T-cell (primary cell): Measurements from ENCODE around the gene MSI1. TPM values are rescaled to one million over a fixed set of nuclear protein-coding genes. Genes with fewer than 3 reads are reported as not detected.
"Not testable (repeated sequence)": the region's sequence is repeated elsewhere in the genome, so short reads cannot be mapped to it uniquely, and the experiment has no call there.

ENCODE experiments used
- ATAC-seq, 4 experiments: fragments of 200-7000 bp in 3 of 4; fragments of 150-1000 bp in 1 of 4; cut with Tn5 transposase; replicated peaks in 1 of 4; 1 replicate in 3 of 4; 2 replicates in 1 of 4; pipeline ENCODE4 v1.10.0; 2021; ENCODE audit warnings: moderate library complexity in 3 of 4, mild to moderate bottlenecking in 2 of 4, moderate number of reproducible peaks in 1 of 4
- CTCF ChIA-PET, 2 donors: fragments of 300-600 bp; sonication (Branson Sonifier 250); formaldehyde crosslinking; loops; one replicate each; lab custom pipeline; 2022; ENCODE audit warnings: antibody characterized with exemption in 2 of 2; lab: Charles Lee
- POLR2A ChIA-PET, 2 donors: fragments of 300-600 bp; sonication (Branson Sonifier 250); formaldehyde crosslinking; loops; one replicate each; lab custom pipeline; 2022; ENCODE audit warnings: antibody characterized with exemption in 2 of 2; lab: Charles Lee
- DNase-seq, 35 experiments: peaks; one replicate each; pipeline versions ENCODE4 v3.0.0 to v3.0.0-alpha.2; 2013 to 2023
- H3K27ac ChIP-seq: one replicate; pipeline ENCODE4 v1.5.1; 2013; ENCODE audit warnings: low read length
- H3K27me3 ChIP-seq, 2 experiments: replicated peaks in 1 of 2; 1 replicate in 1 of 2; 2 replicates in 1 of 2; pipeline versions ENCODE4 v1.6.1 to v1.7.0; 2013; ENCODE audit warnings: low read length in 1 of 2, mixed read lengths in 1 of 2; ENCODE audit not compliant: control insufficient read depth in 2 of 2, insufficient read depth in 2 of 2; ENCODE audit errors: extremely low read depth in 1 of 2
- H3K36me3 ChIP-seq, 2 donors: 1 replicate in 1 of 2; 2 replicates in 1 of 2; pipeline versions ENCODE4 v1.6.1 to v1.7.0; 2013; ENCODE audit warnings: low read length in 1 of 2; ENCODE audit not compliant: control insufficient read depth in 2 of 2, insufficient read depth in 1 of 2; ENCODE audit errors: extremely low read depth in 1 of 2
- H3K4me1 ChIP-seq, 2 experiments: 1 replicate in 1 of 2; 2 replicates in 1 of 2; pipeline versions ENCODE4 v1.6.1 to v1.7.0; 2013; ENCODE audit warnings: low read length in 2 of 2, mixed read lengths in 1 of 2; ENCODE audit not compliant: insufficient read depth in 2 of 2, control insufficient read depth in 1 of 2; ENCODE audit errors: extremely low read depth in 1 of 2
- H3K4me3 ChIP-seq, 2 donors: 1 replicate in 1 of 2; 2 replicates in 1 of 2; pipeline versions ENCODE4 v1.5.1 to v1.7.0; 2013; ENCODE audit warnings: mild to moderate bottlenecking in 2 of 2, low read length in 1 of 2, moderate library complexity in 1 of 2; ENCODE audit not compliant: control insufficient read depth in 1 of 2; ENCODE audit errors: extremely low read depth in 1 of 2
- H3K9me3 ChIP-seq: 2 replicates; pipeline ENCODE4 v1.7.0; 2013
- H3K27ac Mint-ChIP-seq, 2 donors: one replicate each; pipeline ENCODE4 v1.8.0; 2020 to 2021; ENCODE audit warnings: mild to moderate bottlenecking in 2 of 2, mixed read lengths in 2 of 2
- H3K27me3 Mint-ChIP-seq, 2 donors: one replicate each; pipeline ENCODE4 v1.8.0; 2021 to 2022; ENCODE audit warnings: mixed read lengths in 2 of 2
- H3K36me3 Mint-ChIP-seq: one replicate; pipeline ENCODE4 v1.8.0; 2021; ENCODE audit warnings: mixed read lengths
- H3K4me1 Mint-ChIP-seq, 3 donors: one replicate each; pipeline ENCODE4 v1.8.0; 2020 to 2022; ENCODE audit warnings: mixed read lengths in 3 of 3, mild to moderate bottlenecking in 1 of 3
- H3K4me3 Mint-ChIP-seq, 3 donors: one replicate each; pipeline ENCODE4 v1.8.0; 2020 to 2022; ENCODE audit warnings: mild to moderate bottlenecking in 3 of 3, mixed read lengths in 3 of 3, moderate library complexity in 3 of 3
- H3K9me3 Mint-ChIP-seq, 3 donors: one replicate each; pipeline ENCODE4 v1.8.0; 2020 to 2022; ENCODE audit warnings: mixed read lengths in 3 of 3
- WGBS: methylation state at CpG from one replicate; pipeline ENCODE4 v1.1.5; 2013; ENCODE audit warnings: missing lambda C conversion rate; ENCODE audit not compliant: insufficient coverage; 5-methylcytosine and 5-hydroxymethylcytosine counted together
- total RNA-seq, 35 experiments: library from RNA in 6 of 35; stranded (reverse) in 6 of 35; fragments of 120-200 nt in 1 of 35; gene quantifications; one replicate each; pipeline versions ENCODE4 v1.2.1 to v1.2.4 and lab custom pipeline; 2013 to 2026

MSI1 gene
- total RNA-seq, 5 donors from 2014 or later (not counting 1 experiment from before 2014, with no cell fraction given), result 0.15 TPM; not detected in 4

GRCh38 chr12:120337730-120338129 lies 31.2 kb downstream of the MSI1 start:
- Histone ChIP-seq H3K4me3 (no peak overlapping the region), H3K27ac (no peak overlapping the region), H3K27me3 (peaks cover 0 to 21% of the 10 kb centered on the region in 2 experiments), H3K9me3 (no peaks in the 10 kb centered on the region), H3K4me1 (no peaks in the 10 kb centered on the region), H3K36me3 (no peaks in the 10 kb centered on the region)
- DNase-seq, result no peak
- H3K4me1 Mint-ChIP-seq, result no peaks in the 10 kb centered on the region
- ChIA-PET POLR2A (no interaction called here), CTCF (interaction anchor here (0.5 to 0.6 kb wide), 2 partner anchors 11 to 1741 kb away, joined by 3 read pairs; partner anchors contain the start of gene MLXIP (in 1 of the 2))
- peaks cover 7% of the 10 kb centered on the region for H3K36me3 Mint-ChIP-seq
- H3K9me3 Mint-ChIP-seq, result peaks cover 11 to 18% (median 13%) of the 10 kb centered on the region in 3 donors
- ATAC-seq, result no peak
- no peak overlapping the region for H3K27ac Mint-ChIP-seq
- H3K27me3 Mint-ChIP-seq, result peaks cover 4 to 8% of the 10 kb centered on the region in 2 donors
- H3K4me3 Mint-ChIP-seq, result no peak overlapping the region
- WGBS, result 90% methylated on average over 1 of the region's 2 CpGs

GRCh38 chr12:120336392-120336791 lies 32.6 kb downstream of the MSI1 start:
- ATAC-seq, DNase-seq, H3K36me3 Mint-ChIP-seq, H3K4me3 Mint-ChIP-seq, POLR2A ChIA-PET, H3K4me1 Mint-ChIP-seq, CTCF ChIA-PET, H3K27ac ChIP-seq, H3K27ac Mint-ChIP-seq, H3K9me3 ChIP-seq, H3K4me1 ChIP-seq, H3K4me3 ChIP-seq, H3K36me3 ChIP-seq: not testable (repeated sequence)
- no CpG with 5 or more reads among the region's 2 CpGs for WGBS
- H3K27me3 Mint-ChIP-seq, result peaks cover 8 to 12% of the 10 kb centered on the region in 2 donors
- peaks cover 11 to 18% (median 13%) of the 10 kb centered on the region in 3 donors for H3K9me3 Mint-ChIP-seq
- peaks cover 0 to 18% of the 10 kb centered on the region in 2 experiments for H3K27me3 ChIP-seq

- H3K4me3 ChIP-seq, H3K4me1 ChIP-seq, H3K36me3 Mint-ChIP-seq, H3K4me1 Mint-ChIP-seq, H3K9me3 ChIP-seq, H3K27ac ChIP-seq, POLR2A ChIA-PET, H3K36me3 ChIP-seq, H3K27ac Mint-ChIP-seq, CTCF ChIA-PET, ATAC-seq, H3K4me3 Mint-ChIP-seq: not testable (repeated sequence)
- Mint-ChIP-seq H3K27me3 (peaks cover 10 to 11% of the 10 kb centered on the region in 2 donors), H3K9me3 (peaks cover 11 to 18% (median 13%) of the 10 kb centered on the region in 3 donors)
- WGBS, result 22% methylated on average over 3 of the region's 12 CpGs
- H3K27me3 ChIP-seq, result peaks cover 0 to 22% of the 10 kb centered on the region in 2 experiments
- peak in 5 of 35 experiments; percentile 9 to 16 (median 13) for DNase-seq
Measured at GRCh38 chr12:120335447-120335846, 33.5 kb downstream of the MSI1 start.

- peaks cover 2% of the 10 kb centered on the region for H3K36me3 Mint-ChIP-seq
- H3K4me3 ChIP-seq, result no peak overlapping the region
- ATAC-seq (no peak), DNase-seq (no peak)
- peaks cover 4 to 7% (median 5%) of the 10 kb centered on the region in 3 donors for H3K9me3 Mint-ChIP-seq
- no peak overlapping the region for H3K27ac Mint-ChIP-seq
- no peaks in the 10 kb centered on the region for H3K4me1 ChIP-seq
- ChIA-PET POLR2A (no interaction called here), CTCF (no interaction called here)
- H3K27ac ChIP-seq, result no peak overlapping the region
- H3K4me1 Mint-ChIP-seq, result no peaks in the 10 kb centered on the region
- peaks cover 0 to 18% of the 10 kb centered on the region in 2 experiments for H3K27me3 ChIP-seq
- H3K36me3 ChIP-seq, result no peaks in the 10 kb centered on the region
- peaks cover 6 to 9% of the 10 kb centered on the region in 2 donors for H3K27me3 Mint-ChIP-seq
- WGBS, result 100% methylated on average over 1 of the region's 7 CpGs
- no peaks in the 10 kb centered on the region for H3K9me3 ChIP-seq
- no peak overlapping the region for H3K4me3 Mint-ChIP-seq
Measured at GRCh38 chr12:120332523-120332922, 36.4 kb downstream of the MSI1 start.

GRCh38 chr12:120332041-120332440 lies 36.9 kb downstream of the MSI1 start:
- DNase-seq, result no peak
- no peaks in the 10 kb centered on the region for H3K4me1 Mint-ChIP-seq
- ChIA-PET CTCF (no interaction called here), POLR2A (no interaction called here)
- Histone ChIP-seq H3K4me3 (no peak overlapping the region), H3K36me3 (no peaks in the 10 kb centered on the region), H3K27me3 (peaks cover 0 to 18% of the 10 kb centered on the region in 2 experiments), H3K9me3 (no peaks in the 10 kb centered on the region), H3K27ac (no peak overlapping the region), H3K4me1 (no peaks in the 10 kb centered on the region)
- H3K36me3 Mint-ChIP-seq, result no peaks in the 10 kb centered on the region
- ATAC-seq, result no peak
- no peak overlapping the region for H3K27ac Mint-ChIP-seq
- H3K27me3 Mint-ChIP-seq, result peaks cover 6 to 7% of the 10 kb centered on the region in 2 donors
- 100% methylated on average over 3 of the region's 5 CpGs for WGBS
- H3K4me3 Mint-ChIP-seq, result no peak overlapping the region
- H3K9me3 Mint-ChIP-seq, result peaks cover 0 to 4% (median 3%) of the 10 kb centered on the region in 3 donors

GRCh38 chr12:120331390-120331789 lies 37.6 kb downstream of the MSI1 start:
- Mint-ChIP-seq H3K4me3 (no peak overlapping the region), H3K9me3 (peaks cover 0 to 3% (median 0%) of the 10 kb centered on the region in 3 donors), H3K27me3 (peaks cover 6 to 7% of the 10 kb centered on the region in 2 donors), H3K36me3 (no peaks in the 10 kb centered on the region), H3K27ac (no peak overlapping the region), H3K4me1 (no peaks in the 10 kb centered on the region)
- DNase-seq (no peak), ATAC-seq (no peak)
- Histone ChIP-seq H3K4me3 (no peak overlapping the region), H3K27me3 (peaks cover 0 to 22% of the 10 kb centered on the region in 2 experiments), H3K4me1 (no peaks in the 10 kb centered on the region), H3K27ac (no peak overlapping the region), H3K36me3 (no peaks in the 10 kb centered on the region), H3K9me3 (no peaks in the 10 kb centered on the region)
- ChIA-PET CTCF (no interaction called here), POLR2A (no interaction called here)
- no CpG with 5 or more reads among the region's 3 CpGs for WGBS
